NCI-H128 (cell line): Measurements from ENCODE around the gene ARHGAP45.

Experiments
- DNase-seq: peaks from one replicate; lab custom pipeline; 2025; ENCODE audit not compliant: unreplicated experiment; lab: John Stamatoyannopoulos, UW

ARHGAP45 gene

DNA sequence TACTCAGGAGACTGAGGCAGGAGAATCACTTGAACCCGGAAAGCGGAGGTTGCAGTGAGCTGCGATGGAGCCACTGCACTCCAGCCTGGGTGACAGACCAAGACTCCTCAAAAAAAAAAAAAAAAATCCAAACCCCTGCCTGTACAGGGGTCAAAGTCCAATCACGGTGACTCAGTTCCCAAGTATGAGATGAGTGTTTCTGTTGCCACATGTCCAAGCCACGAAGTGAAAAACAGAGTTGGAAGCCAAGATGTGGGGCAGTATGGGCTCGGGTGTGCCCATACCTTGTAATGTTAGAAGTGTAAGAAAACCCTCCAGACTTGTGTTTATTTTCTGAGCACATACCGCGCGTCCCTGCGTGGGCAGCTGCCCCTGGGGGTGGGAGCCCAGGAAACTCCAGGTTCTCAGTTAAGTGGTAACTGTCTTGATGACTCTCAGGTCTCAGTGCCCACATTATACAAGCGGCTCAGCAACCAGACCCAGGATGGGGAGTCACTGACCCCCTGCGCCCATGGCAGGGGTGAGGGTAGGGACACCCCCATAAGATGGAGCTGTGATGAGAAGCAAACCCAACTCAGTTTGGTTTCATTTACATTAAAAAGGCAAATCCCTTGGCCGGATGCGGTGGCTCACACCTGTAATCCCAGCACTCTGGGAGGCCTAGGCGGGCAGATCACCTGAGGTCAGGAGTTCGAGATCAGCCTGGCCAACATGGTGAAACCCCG, 35.6 kb downstream of the ARHGAP45 start:
- DNase-seq, result no peak

DNA sequence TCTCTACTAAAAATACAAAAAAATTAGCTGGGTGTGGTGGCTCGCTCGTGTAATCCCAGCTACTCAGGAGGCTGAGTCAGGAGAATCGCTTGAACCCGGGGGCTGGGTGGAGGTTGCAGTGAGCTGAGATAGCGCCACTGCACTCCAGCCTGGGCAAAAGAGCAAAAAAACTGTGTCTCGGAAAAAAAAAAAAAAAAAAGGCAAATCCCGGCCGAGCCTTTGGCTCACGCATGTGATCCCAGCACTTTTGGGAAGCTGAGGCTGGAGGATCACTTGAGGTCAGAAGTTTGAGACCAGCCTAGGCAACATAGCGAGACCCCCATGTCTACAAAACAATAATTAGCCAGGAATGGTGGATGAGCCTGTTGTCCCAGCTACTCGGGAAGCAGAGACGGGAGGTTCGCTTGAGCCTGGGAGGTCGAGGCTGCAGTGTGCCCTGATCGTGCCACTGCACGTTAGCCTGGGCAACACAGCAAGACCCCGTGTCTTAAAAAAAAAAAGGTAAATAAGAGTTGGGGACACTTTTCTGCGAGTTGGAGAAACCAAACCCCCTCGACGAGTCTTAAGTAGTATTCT, 36.3 kb downstream of the ARHGAP45 start:
- DNase-seq, result no peak

GRCh38 chr19:1103708-1104310, 36.8 kb downstream of the ARHGAP45 start, which contains the start of gene GPX4:
Gene GPX4 (plus strand): TSS chr19:1103994. CDS start chr19:1104044, 50 bp downstream.
- DNase-seq, result peak; percentile 97

DNA sequence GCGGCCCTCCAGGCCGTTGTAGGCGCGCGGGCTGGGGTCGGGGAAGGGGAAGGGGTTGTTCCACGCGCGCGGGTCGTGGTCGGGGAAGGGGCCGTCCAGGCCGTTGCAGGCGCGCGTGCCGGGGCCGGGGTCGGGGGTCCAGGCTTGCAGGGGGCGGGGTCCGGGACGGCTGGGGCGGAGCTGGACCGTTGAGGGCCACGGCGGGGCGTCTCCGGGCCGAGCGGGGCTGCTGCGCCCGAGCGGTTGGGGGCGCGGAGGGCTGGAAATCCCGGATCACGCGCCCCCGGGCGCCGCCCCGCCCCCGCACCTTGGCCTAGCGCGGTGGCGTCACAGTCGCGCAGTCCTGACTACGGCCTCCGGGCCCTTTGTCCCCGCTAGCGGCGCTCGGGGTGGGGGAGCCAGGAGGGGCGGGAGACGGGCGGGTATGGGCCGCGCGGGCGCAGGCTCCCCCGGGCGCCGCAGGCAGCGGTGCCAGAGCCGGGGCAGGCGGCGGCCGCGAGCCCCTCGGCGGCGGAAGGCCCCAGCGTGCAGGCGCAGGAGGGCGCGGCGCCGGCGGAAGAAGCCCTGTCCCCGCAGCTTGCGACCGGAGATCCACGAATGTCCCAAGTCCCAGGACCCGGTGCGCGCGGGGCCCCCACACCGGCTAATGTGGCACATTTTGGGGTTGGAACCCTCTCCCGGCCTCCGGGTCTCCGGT, 37.5 kb downstream of the ARHGAP45 start:
- DNase-seq, result peak; percentile 35

DNA sequence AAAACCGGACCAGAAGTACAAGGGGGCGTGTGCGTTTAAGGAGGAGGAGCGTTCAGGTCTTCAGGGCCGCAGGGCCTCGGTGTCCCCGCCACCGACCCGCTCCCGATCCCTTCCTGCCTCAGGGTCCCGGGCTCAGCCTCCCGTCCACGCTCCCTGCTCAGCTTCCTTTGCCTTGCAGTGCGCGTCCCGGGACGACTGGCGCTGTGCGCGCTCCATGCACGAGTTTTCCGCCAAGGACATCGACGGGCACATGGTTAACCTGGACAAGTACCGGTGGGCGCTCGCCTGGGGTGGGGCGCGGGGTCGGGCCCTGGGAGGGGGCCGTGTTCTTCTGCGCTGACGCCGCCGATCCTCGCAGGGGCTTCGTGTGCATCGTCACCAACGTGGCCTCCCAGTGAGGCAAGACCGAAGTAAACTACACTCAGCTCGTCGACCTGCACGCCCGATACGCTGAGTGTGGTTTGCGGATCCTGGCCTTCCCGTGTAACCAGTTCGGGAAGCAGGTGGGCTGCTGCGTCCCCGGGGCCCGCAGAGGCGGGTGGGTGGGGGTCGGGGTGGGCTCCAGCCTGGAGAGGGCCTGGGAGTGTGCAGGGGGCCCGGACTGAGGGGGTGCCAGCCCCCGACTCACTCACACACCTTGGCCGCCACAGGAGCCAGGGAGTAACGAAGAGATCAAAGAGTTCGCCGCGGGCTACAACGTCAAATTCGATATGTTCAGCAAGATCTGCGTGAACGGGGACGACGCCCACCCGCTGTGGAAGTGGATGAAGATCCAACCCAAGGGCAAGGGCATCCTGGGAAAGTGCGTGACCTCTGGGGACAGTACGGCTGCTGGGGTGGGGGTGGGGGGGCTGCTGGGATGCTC, 38.3 kb downstream of the ARHGAP45 start:
- no peak for DNase-seq

DNA sequence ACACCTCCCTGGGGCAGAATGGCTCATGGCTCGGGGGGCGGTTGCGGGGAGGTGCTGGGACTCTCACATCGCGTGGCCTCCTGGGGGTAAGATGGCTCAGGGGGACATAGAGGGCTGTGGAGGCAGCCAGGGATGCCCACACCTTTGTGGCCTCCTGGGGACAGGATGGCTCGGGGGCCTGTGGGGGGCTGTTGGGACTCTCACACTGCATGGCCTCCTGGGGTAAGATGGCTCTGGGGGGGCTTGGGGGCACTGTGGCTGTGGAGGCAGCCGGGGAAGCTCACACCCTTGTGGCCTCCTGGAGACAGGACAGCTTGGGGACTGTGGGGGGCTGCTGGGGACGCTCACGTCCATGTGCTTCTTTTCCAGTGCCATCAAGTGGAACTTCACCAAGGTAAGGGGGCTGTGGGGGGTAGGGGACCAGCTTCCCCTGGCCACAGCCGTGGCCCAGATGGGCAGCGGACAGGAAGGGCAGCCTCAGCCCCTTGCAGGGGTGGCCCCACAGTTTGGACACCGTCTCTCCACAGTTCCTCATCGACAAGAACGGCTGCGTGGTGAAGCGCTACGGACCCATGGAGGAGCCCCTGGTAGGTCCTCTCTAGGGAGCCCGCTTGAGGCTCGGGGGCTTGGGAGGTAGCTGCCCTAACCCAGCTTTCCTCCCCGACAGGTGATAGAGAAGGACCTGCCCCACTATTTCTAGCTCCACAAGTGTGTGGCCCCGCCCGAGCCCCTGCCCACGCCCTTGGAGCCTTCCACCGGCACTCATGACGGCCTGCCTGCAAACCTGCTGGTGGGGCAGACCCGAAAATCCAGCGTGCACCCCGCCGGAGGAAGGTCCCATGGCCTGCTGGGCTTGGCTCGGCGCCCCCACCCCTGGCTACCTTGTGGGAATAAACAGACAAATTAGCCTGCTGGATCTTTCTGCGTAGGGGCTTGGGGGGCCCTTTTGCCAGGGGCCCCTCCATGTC, 39.2 kb downstream of the ARHGAP45 start:
- DNase-seq, result no peak

GRCh38 chr19:1106841-1107660, 40.1 kb downstream of the ARHGAP45 start:
- no peak for DNase-seq

DNA sequence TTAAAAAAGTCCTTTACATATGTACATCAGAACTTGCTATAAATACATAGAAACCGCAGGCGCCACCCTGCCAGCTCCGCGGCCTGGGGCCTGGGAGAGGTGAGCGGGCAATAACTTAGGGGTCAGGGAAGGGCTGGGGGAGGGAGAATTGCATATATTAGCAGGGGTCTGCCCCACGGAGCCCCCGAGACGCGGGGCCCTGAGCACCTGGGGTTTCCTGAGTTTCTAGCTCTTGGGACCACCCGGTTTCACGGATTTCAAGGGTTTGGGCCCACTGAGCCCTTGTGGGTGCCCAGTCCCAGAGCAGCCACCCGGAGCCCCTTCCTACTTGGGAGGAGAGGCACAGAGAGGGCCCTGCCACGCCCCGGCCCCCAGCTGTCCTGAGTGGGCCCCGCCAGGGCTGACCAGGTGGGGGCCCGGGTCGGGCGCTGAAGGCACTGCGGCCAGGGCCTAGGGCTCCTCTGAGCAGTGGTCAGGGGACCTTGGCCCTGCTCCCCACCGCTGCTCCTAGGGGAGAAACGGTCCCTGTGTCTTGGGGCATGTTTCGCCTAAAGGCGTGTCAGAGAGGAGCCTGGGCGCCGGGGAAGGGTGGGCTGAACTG, 40.8 kb downstream of the ARHGAP45 start:
- no peak for DNase-seq

DNA sequence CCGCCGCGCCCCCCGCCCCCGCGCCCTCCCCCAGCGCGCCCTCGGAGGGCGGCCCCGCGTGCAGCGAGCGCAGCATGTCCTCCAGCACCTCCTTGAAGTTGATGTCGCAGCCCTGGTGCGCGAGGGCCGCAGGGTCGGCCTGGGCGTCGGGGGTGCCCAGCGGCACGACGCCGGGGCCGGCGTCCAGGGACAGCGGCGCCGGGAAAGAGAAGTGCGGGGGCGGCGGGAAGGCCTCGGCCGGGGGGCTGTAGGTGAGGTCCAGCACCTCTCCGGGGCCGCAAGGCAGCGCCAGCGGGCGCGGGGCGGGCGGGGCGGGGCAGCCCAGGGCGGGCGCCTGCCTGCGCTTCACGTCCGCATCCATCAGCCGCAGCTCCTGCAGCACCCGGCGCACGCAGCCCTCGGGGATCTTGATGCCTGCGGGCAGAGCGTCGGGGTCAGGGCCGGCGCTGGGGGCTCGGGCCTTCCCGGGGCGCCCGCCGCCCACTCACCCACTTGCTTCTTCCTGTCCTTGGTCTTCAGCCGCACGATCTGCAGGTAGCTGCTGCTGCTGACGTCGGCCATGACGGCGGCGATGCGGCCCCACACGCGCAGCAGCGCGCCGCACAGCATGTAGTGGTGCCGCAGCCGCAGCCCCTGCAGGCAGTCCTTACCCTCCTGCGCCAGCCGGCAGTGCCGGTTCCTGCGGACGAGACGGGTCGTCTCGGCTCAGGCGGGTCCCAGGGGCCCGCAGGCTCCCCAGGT, 41.5 kb downstream of the ARHGAP45 start:
- DNase-seq, result no peak

GRCh38 chr19:1109032-1109551, 42.1 kb downstream of the ARHGAP45 start:
- DNase-seq, result no peak

DNA sequence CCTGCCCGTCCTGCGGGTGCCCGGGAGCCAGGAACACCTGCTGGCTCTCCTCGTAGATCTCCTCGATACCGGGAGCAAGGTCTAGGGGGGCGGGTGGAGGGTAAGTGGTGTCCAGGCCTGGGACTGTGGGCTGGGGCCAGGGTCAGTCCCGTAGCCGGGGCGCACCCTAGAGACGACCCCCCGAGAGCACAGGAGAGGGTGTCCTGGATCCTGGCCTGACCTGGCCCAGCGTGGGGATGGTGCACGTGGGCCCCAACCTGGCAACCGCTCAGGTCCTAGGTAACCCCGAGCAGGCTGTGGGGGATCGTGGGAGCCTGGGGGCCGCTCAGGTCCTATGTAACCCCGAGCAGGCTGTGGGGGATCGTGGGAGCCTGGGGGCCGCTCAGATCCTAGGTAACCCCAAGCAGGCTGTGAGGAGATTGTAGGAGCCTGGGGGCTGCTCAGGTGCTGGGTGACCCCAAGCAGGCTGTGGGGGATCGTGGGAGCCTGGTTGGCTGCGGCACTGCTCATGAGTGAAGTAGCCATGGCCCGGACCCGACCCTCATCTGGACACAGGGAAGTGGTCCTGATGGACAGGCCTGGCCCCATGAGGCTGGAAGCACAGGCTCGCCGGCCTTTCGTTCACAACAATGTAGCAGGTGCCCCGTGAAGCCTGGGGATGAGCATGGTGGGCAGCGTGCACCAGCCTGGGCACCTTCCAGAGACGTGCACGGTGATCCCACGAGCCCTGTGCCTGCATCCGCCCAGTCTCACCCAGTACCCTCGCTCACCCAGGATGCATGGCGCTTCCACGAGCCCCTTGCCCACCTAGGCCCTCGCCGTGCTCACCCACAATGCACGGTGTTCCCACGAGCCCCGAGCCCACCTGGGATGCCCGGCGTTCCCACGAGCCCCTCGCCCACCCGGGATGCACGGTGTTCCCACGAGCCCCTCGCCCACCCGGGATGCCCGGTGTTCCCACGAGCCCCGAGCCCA, 43.0 kb downstream of the ARHGAP45 start:
- DNase-seq, result no peak

DNA sequence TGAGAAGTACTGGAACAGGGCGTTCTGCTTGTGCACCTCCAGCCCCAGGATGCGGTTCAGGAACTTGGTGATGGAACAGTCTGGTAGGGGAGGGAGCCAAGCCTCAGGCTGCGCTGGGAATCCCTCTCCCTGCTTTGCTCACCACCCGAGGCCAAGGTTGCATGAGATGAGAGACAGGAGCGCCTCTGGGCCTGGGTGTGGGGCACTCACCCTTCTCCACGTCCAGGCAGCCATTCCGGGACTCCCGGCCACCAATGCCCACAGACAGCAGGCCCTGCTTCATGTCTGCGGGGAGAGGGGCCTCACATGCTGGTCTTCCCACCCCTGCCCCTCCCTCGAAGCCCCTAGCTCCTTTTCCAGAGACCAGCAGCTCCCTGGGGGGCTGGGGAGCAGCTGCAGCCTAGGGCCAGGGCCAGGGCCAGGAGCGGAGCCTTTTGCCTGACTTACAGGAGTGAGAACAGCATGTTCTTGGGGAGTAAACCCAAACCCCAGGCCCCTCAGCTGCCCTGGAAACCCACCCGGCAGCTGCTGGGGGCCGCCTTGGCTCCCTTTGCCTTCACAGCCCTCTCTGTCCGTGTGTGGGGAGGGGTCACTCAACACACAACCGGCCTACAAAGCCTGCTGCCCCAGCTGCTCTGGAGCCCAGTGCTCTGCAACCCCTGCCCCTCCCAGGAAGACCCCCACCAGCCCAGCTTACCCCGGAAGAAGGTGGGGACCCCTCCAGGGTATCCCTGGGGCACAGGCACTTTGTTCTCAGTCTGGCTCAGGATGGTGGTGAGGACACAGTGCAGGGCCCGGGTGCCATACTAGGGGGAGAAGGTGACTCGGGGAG, 44.1 kb downstream of the ARHGAP45 start:
- DNase-seq, result no peak

DNA sequence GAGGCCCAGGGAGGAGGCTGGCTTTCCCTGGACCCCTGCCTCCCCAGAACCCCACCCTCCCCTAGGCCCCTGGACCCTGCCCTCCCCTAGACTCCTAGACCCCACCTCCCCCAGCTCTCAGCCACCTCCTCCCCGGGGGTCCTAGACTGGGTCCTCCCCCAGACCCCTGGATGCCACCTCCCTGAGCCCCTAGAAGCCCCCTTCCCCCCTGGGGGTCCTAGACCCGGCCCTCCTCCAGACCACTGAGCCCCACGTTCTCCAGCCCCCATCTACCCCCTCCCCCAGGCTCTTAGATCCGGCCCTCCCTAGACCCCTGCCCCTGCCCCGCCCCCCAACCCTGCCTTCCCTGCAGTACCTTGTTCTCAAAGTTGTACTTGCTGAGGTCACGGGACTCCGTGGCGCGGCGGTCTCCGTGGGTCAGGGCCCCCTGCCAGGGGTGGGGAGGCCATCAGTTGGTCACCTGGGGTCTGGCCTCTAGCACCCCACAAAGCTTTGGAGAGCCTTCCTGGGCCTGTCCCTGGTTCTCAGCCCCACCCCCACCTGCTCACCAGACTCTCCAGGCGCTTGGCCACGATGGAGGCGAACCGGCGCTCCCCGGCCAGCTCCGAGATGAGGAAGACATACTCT, 44.8 kb downstream of the ARHGAP45 start:
- DNase-seq, result no peak

GRCh38 chr19:1112268-1113029, 45.5 kb downstream of the ARHGAP45 start:
- no peak for DNase-seq
